Measurements from ENCODE around the gene CRIP2. TPM values are rescaled to one million over a fixed set of nuclear protein-coding genes. Genes with fewer than 3 reads are reported as not detected.
A peak's percentile ranks its signal among the peaks of the same experiment; 100 is the strongest.

CRIP2 gene
- total and polyA plus RNA-seq, 2 of the 13 experiments (the other 11 are each of a cell fraction or from before 2014, with no cell fraction given), result 31.6 to 37.9 TPM

GRCh38 chr14:105497671-105498429, 23.2 kb downstream of the CRIP2 start (continued):
- TF ChIP-seq, protein P1, sequence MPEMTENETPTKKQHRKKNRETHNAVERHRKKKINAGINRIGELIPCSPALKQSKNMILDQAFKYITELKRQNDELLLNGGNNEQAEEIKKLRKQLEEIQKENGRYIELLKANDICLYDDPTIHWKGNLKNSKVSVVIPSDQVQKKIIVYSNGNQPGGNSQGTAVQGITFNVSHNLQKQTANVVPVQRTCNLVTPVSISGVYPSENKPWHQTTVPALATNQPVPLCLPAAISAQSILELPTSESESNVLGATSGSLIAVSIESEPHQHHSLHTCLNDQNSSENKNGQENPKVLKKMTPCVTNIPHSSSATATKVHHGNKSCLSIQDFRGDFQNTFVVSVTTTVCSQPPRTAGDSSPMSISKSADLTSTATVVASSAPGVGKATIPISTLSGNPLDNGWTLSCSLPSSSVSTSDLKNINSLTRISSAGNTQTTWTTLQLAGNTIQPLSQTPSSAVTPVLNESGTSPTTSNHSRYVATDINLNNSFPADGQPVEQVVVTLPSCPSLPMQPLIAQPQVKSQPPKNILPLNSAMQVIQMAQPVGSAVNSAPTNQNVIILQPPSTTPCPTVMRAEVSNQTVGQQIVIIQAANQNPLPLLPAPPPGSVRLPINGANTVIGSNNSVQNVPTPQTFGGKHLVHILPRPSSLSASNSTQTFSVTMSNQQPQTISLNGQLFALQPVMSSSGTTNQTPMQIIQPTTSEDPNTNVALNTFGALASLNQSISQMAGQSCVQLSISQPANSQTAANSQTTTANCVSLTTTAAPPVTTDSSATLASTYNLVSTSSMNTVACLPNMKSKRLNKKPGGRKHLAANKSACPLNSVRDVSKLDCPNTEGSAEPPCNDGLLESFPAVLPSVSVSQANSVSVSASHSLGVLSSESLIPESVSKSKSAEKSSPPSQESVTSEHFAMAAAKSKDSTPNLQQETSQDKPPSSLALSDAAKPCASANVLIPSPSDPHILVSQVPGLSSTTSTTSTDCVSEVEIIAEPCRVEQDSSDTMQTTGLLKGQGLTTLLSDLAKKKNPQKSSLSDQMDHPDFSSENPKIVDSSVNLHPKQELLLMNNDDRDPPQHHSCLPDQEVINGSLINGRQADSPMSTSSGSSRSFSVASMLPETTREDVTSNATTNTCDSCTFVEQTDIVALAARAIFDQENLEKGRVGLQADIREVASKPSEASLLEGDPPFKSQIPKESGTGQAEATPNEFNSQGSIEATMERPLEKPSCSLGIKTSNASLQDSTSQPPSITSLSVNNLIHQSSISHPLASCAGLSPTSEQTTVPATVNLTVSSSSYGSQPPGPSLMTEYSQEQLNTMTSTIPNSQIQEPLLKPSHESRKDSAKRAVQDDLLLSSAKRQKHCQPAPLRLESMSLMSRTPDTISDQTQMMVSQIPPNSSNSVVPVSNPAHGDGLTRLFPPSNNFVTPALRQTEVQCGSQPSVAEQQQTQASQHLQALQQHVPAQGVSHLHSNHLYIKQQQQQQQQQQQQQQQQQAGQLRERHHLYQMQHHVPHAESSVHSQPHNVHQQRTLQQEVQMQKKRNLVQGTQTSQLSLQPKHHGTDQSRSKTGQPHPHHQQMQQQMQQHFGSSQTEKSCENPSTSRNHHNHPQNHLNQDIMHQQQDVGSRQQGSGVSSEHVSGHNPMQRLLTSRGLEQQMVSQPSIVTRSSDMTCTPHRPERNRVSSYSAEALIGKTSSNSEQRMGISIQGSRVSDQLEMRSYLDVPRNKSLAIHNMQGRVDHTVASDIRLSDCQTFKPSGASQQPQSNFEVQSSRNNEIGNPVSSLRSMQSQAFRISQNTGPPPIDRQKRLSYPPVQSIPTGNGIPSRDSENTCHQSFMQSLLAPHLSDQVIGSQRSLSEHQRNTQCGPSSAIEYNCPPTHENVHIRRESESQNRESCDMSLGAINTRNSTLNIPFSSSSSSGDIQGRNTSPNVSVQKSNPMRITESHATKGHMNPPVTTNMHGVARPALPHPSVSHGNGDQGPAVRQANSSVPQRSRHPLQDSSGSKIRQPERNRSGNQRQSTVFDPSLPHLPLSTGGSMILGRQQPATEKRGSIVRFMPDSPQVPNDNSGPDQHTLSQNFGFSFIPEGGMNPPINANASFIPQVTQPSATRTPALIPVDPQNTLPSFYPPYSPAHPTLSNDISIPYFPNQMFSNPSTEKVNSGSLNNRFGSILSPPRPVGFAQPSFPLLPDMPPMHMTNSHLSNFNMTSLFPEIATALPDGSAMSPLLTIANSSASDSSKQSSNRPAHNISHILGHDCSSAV (CRISPR knock-in tag; IDR thresholded peaks at IDR 0.05; ENCODE audit: borderline replicate concordance), result no peak
- TF ChIP-seq ZSCAN9 (CRISPR knock-in tag; IDR thresholded peaks at IDR 0.05; ENCODE audit: borderline replicate concordance), result no peak
- no peak for TF ChIP-seq ZEB1 (IDR thresholded peaks at IDR 0.05; ENCODE audit: insufficient replicate concordance, low read depth)
- no peak for TF ChIP-seq LCORL (IDR thresholded peaks at IDR 0.05)
- TF ChIP-seq LCORL (CRISPR knock-in tag; IDR thresholded peaks at IDR 0.05), result no peak
- TF ChIP-seq ZNF382 (CRISPR knock-in tag; IDR thresholded peaks at IDR 0.05; ENCODE audit: borderline replicate concordance), result no peak
- no peak for TF ChIP-seq SIN3B (IDR thresholded peaks at IDR 0.05; ENCODE audit: low read length)
- no peak for TF ChIP-seq TBX3 (IDR thresholded peaks at IDR 0.05; ENCODE audit: borderline replicate concordance)
- TF ChIP-seq ZBTB44 (CRISPR knock-in tag; IDR thresholded peaks at IDR 0.05), result no peak
- TF ChIP-seq, protein P2, sequence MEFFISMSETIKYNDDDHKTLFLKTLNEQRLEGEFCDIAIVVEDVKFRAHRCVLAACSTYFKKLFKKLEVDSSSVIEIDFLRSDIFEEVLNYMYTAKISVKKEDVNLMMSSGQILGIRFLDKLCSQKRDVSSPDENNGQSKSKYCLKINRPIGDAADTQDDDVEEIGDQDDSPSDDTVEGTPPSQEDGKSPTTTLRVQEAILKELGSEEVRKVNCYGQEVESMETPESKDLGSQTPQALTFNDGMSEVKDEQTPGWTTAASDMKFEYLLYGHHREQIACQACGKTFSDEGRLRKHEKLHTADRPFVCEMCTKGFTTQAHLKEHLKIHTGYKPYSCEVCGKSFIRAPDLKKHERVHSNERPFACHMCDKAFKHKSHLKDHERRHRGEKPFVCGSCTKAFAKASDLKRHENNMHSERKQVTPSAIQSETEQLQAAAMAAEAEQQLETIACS (CRISPR knock-in tag; IDR thresholded peaks at IDR 0.05), result no peak
- TF ChIP-seq ZMAT5 (CRISPR knock-in tag; IDR thresholded peaks at IDR 0.05; ENCODE audit: borderline replicate concordance, low read depth), result no peak
- TF ChIP-seq, protein P3, sequence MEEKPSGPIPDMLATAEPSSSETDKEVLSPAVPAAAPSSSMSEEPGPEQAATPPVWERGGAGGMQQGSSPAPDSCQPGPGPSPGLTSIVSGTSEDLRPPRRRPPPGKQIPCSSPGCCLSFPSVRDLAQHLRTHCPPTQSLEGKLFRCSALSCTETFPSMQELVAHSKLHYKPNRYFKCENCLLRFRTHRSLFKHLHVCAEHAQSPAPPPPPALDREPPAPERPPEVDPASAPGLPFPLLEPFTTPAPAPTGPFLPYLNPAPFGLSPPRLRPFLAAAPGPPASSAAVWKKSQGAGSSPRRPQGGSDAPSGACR (CRISPR knock-in tag; IDR thresholded peaks at IDR 0.05), result no peak
- TF ChIP-seq ZNF263 (CRISPR knock-in tag; IDR thresholded peaks at IDR 0.05), result peak; percentile 13; the same call in 1 of the 2 replicates
- no peak for TF ChIP-seq NCOA1 (CRISPR knock-in tag; IDR thresholded peaks at IDR 0.05)
- TF ChIP-seq SKI (IDR thresholded peaks at IDR 0.05; ENCODE audit: partially characterized antibody), result no peak

All from HepG2 (cell line).